C4-2B (cell line): ENCODE results near the gene NFE2L2.

Experiments used
- ZFX ChIP-seq: fragments of 450-650 bp; IDR thresholded peaks from 2 replicates; pipeline ENCODE4 v1.6.1; 2017
- TF ChIP-seq, protein P1 (sequence below): fragments of 450-650 bp; conservative IDR thresholded peaks from 2 replicates; pipeline ENCODE4 v1.5.1; 2017; ENCODE audit warnings: mild to moderate bottlenecking

DNA sequence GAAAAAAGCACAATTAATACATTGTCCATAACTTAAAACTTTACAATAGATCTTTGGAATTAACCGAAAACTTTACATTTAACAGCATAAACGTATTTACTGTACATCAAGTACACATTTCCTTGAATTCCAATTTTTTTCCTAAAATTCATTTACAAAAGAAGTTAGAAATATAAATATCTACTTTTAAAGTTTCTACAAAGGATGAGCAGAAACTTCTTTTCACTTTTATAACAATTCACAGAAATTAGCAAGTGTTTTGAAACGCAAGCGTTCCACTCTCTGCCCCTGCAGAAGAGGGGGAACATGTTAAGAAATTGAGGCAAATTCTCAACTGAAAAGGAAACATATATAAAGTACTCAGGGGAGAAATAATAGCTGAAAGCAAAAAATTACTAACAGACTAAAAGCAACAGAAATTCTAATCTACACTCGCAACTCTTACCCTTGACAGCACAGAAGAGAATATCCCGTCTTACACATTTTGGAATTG lies 1.5 kb downstream of the NFE2L2 start:
- TF ChIP-seq, protein P1, sequence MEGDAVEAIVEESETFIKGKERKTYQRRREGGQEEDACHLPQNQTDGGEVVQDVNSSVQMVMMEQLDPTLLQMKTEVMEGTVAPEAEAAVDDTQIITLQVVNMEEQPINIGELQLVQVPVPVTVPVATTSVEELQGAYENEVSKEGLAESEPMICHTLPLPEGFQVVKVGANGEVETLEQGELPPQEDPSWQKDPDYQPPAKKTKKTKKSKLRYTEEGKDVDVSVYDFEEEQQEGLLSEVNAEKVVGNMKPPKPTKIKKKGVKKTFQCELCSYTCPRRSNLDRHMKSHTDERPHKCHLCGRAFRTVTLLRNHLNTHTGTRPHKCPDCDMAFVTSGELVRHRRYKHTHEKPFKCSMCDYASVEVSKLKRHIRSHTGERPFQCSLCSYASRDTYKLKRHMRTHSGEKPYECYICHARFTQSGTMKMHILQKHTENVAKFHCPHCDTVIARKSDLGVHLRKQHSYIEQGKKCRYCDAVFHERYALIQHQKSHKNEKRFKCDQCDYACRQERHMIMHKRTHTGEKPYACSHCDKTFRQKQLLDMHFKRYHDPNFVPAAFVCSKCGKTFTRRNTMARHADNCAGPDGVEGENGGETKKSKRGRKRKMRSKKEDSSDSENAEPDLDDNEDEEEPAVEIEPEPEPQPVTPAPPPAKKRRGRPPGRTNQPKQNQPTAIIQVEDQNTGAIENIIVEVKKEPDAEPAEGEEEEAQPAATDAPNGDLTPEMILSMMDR: no peak
- no peak for TF ChIP-seq ZFX
